H1 (cell line): Measurements from ENCODE around the gene TMEM181. TPM values are rescaled to one million over a fixed set of nuclear protein-coding genes. Genes with fewer than 3 reads are reported as not detected.
A peak's percentile ranks its signal among the peaks of the same experiment; 100 is the strongest.

Experiments
- CTCF ChIA-PET: fragments of 300-600 bp; sonication (Branson Sonifier 250); formaldehyde crosslinking; loops from one replicate; lab custom pipeline; 2021; ENCODE audit not compliant: partially characterized antibody; lab: Charles Lee
- POLR2A ChIA-PET: fragments of 300-600 bp; sonication (Branson Sonifier 250); formaldehyde crosslinking; loops from one replicate; lab custom pipeline; 2021; ENCODE audit warnings: inconsistent platforms; ENCODE audit not compliant: partially characterized antibody; lab: Charles Lee
- DNase-seq, 2 experiments: peaks; one replicate each; pipeline versions ENCODE4 v3.0.0 to v3.0.0-alpha.2; 2010 to 2022; ENCODE audit warnings: low spot score in 2 of 2, low read depth in 1 of 2, mixed read lengths in 1 of 2
- FAIRE-seq: peaks from 2 replicates; lab custom pipeline; 2011; peaks lifted over from hg19 to GRCh38; lab: Jason Lieb, UNC
- H2AFZ ChIP-seq: 2 replicates; pipeline ENCODE4 v1.8.1; 2012; ENCODE audit warnings: low read length, inconsistent platforms
- H2AK5ac ChIP-seq: 2 replicates; pipeline ENCODE4 v1.6.1; 2013; ENCODE audit warnings: low read depth, low read length
- H2BK120ac ChIP-seq: replicated peaks from 2 replicates; pipeline ENCODE3; 2013; ENCODE audit warnings: low read depth, low read length, inconsistent platforms
- H2BK12ac ChIP-seq: 2 replicates; pipeline ENCODE4 v1.6.1; 2013; ENCODE audit warnings: low read depth, low read length
- H2BK15ac ChIP-seq: 2 replicates; pipeline ENCODE4 v1.6.1; 2013; ENCODE audit warnings: low read length
- H2BK20ac ChIP-seq: 2 replicates; pipeline ENCODE4 v1.6.1; 2013; ENCODE audit warnings: low read length
- H2BK5ac ChIP-seq: 2 replicates; pipeline ENCODE4 v1.6.1; 2013; ENCODE audit warnings: low read depth, low read length
- H3K14ac ChIP-seq: 2 replicates; pipeline ENCODE4 v1.6.1; 2013; ENCODE audit warnings: inconsistent platforms; ENCODE audit not compliant: insufficient read length
- H3K18ac ChIP-seq: 2 replicates; pipeline ENCODE4 v1.6.1; 2013; ENCODE audit warnings: low read length; ENCODE audit errors: extremely low read depth
- H3K23ac ChIP-seq: 2 replicates; pipeline ENCODE4 v1.6.1; 2013; ENCODE audit warnings: inconsistent platforms; ENCODE audit not compliant: insufficient read length
- H3K23me2 ChIP-seq: 2 replicates; pipeline ENCODE4 v1.6.1; 2013; ENCODE audit warnings: low read depth, low read length
- H3K27ac ChIP-seq: 2 replicates; pipeline ENCODE4 v1.6.1; 2011; ENCODE audit warnings: low read depth, low read length, inconsistent platforms
- H3K27me3 ChIP-seq, 4 experiments: replicated peaks in 1 of 4; 1 replicate in 1 of 4; 2 replicates in 3 of 4; pipeline versions ENCODE4 v1.6.1 to v1.8.1; 2011 to 2013; ENCODE audit warnings: low read length in 3 of 4, mild to moderate bottlenecking in 3 of 4, inconsistent platforms in 2 of 4, mixed read lengths in 2 of 4, moderate library complexity in 1 of 4; ENCODE audit not compliant: control insufficient read depth in 3 of 4, insufficient read depth in 3 of 4; ENCODE audit errors: extremely low read depth in 1 of 4
- H3K36me3 ChIP-seq, 4 experiments: 2 replicates each; pipeline versions ENCODE4 v1.6.1 to v1.8.1; 2011 to 2013; ENCODE audit warnings: mild to moderate bottlenecking in 4 of 4, low read length in 3 of 4, moderate library complexity in 2 of 4, control low read depth in 1 of 4, inconsistent platforms in 1 of 4; ENCODE audit not compliant: insufficient read depth in 4 of 4, control insufficient read depth in 2 of 4
- H3K4ac ChIP-seq: replicated peaks from 2 replicates; pipeline ENCODE3; 2013; ENCODE audit warnings: low read length, low read depth, mixed read lengths, inconsistent platforms; ENCODE audit not compliant: insufficient read length
- H3K4me1 ChIP-seq, 4 experiments: replicated peaks in 1 of 4; 1 replicate in 1 of 4; 2 replicates in 3 of 4; pipeline versions ENCODE4 v1.6.1 to v1.8.1; 2011 to 2013; ENCODE audit warnings: low read length in 3 of 4, inconsistent platforms in 2 of 4, mixed read lengths in 1 of 4; ENCODE audit not compliant: insufficient read depth in 4 of 4, control insufficient read depth in 3 of 4
- H3K4me2 ChIP-seq, 2 experiments: 2 replicates each; pipeline versions ENCODE4 v1.6.1 to v1.8.1; 2011 to 2013; ENCODE audit warnings: low read depth in 2 of 2, low read length in 2 of 2, control low read depth in 1 of 2, inconsistent platforms in 1 of 2, mild to moderate bottlenecking in 1 of 2; ENCODE audit not compliant: insufficient read depth in 1 of 2
- H3K4me3 ChIP-seq, 4 experiments: fragments of 200-600, 300-600 bp in 1 of 4; sonication (generic), shearing (Covaris generic), sonication (Bioruptor Twin) in 1 of 4; 2 replicates each; pipeline versions ENCODE4 v1.5.1 to v1.8.1; 2011 to 2016; ENCODE audit warnings: low read length in 4 of 4, low read depth in 3 of 4, control low read depth in 2 of 4, inconsistent platforms in 2 of 4, mild to moderate bottlenecking in 2 of 4, mixed read lengths in 1 of 4, moderate library complexity in 1 of 4; ENCODE audit not compliant: insufficient read depth in 2 of 4; ENCODE audit errors: extremely low read depth in 1 of 4
- H3K56ac ChIP-seq: replicated peaks from 2 replicates; pipeline ENCODE3; 2013; ENCODE audit warnings: low read depth, mild to moderate bottlenecking, mixed read lengths, low read length, inconsistent platforms; ENCODE audit not compliant: insufficient read length
- H3K79me1 ChIP-seq: 2 replicates; pipeline ENCODE4 v1.6.1; 2013; ENCODE audit warnings: low read depth, low read length, control low read depth
- H3K79me2 ChIP-seq, 2 experiments: 2 replicates each; pipeline versions ENCODE4 v1.6.1 to v1.8.1; 2012 to 2013; ENCODE audit warnings: low read length in 2 of 2, mild to moderate bottlenecking in 2 of 2, inconsistent platforms in 1 of 2; ENCODE audit not compliant: insufficient read depth in 2 of 2, control insufficient read depth in 1 of 2
- H3K9ac ChIP-seq, 4 experiments: replicated peaks in 1 of 4; 1 replicate in 1 of 4; 2 replicates in 3 of 4; pipeline versions ENCODE4 v1.6.1 to v1.8.1; 2011 to 2013; ENCODE audit warnings: low read depth in 3 of 4, low read length in 3 of 4, control low read depth in 2 of 4, mild to moderate bottlenecking in 2 of 4, moderate library complexity in 2 of 4, inconsistent platforms in 1 of 4; ENCODE audit errors: extremely low read depth in 1 of 4
- H3K9me3 ChIP-seq, 2 experiments: 2 replicates each; pipeline versions ENCODE4 v1.6.1 to v1.8.1; 2012 to 2013; ENCODE audit warnings: mild to moderate bottlenecking in 2 of 2, moderate library complexity in 2 of 2, control low read depth in 1 of 2, inconsistent platforms in 1 of 2, low read depth in 1 of 2, low read length in 1 of 2, mixed read lengths in 1 of 2; ENCODE audit not compliant: insufficient read depth in 2 of 2
- H4K20me1 ChIP-seq, 2 experiments: replicated peaks in 1 of 2; 2 replicates each; pipeline versions ENCODE3 to v1.8.1; 2011 to 2013; ENCODE audit warnings: inconsistent platforms in 2 of 2, low read length in 2 of 2, mild to moderate bottlenecking in 1 of 2; ENCODE audit not compliant: insufficient read depth in 2 of 2, control insufficient read depth in 1 of 2
- H4K5ac ChIP-seq: 2 replicates; pipeline ENCODE4 v1.6.1; 2013; ENCODE audit warnings: low read length, low read depth, mixed read lengths, inconsistent platforms; ENCODE audit not compliant: insufficient read length
- H4K8ac ChIP-seq: 2 replicates; pipeline ENCODE4 v1.8.0; 2013; ENCODE audit warnings: mild to moderate bottlenecking, moderate library complexity, low read length, inconsistent platforms; ENCODE audit not compliant: insufficient read depth; ENCODE audit errors: extremely low read depth
- H4K91ac ChIP-seq: replicated peaks from 2 replicates; pipeline ENCODE3; 2013; ENCODE audit warnings: low read length, mixed read lengths, inconsistent platforms; ENCODE audit not compliant: insufficient read length
- BACH1 ChIP-seq: IDR thresholded peaks from 2 replicates; pipeline ENCODE4 v1.6.1; 2012; ENCODE audit warnings: low read length, improper control_type of control experiment
- CBX5 ChIP-seq: fragments of 300-800, 300-1000 bp; sonication (generic); IDR thresholded peaks from 2 replicates; pipeline ENCODE4 v1.7.1; 2016; ENCODE audit warnings: antibody characterized with exemption, low read length, low read depth
- CBX8 ChIP-seq: fragments of 300-800, 300-1000 bp; sonication (generic); IDR thresholded peaks from 2 replicates; pipeline ENCODE4 v1.7.1; 2016; ENCODE audit warnings: low read depth, low read length, borderline replicate concordance
- CHD1 ChIP-seq: IDR thresholded peaks from 2 replicates; pipeline ENCODE4 v1.6.1; 2012; ENCODE audit warnings: low read depth, low read length, improper control_type of control experiment
- CREB1 ChIP-seq: IDR thresholded peaks from 2 replicates; pipeline ENCODE4 v1.6.1; 2012; ENCODE audit warnings: inconsistent platforms
- GABPA ChIP-seq: IDR thresholded peaks from 2 replicates; pipeline ENCODE4 v1.6.1; 2011; ENCODE audit warnings: mild to moderate bottlenecking, low read length, moderate library complexity, borderline replicate concordance; ENCODE audit not compliant: insufficient read depth
- HDAC2 ChIP-seq, 2 experiments: fragments of 300-600 bp in 1 of 2; sonication (generic) in 1 of 2; IDR thresholded peaks; 2 replicates each; pipeline ENCODE4 v1.6.1; 2011 to 2012; ENCODE audit warnings: low read depth in 2 of 2, low read length in 2 of 2, mild to moderate bottlenecking in 2 of 2, moderate library complexity in 2 of 2, borderline replicate concordance in 1 of 2, inconsistent platforms in 1 of 2
- KDM5A ChIP-seq: fragments of 200-600 bp; IDR thresholded peaks from 2 replicates; pipeline ENCODE4 v1.7.1; 2012; ENCODE audit warnings: mild to moderate bottlenecking, low read length, inconsistent platforms, mixed read lengths
- RAD21 ChIP-seq, 2 experiments: IDR thresholded peaks in 1 of 2; conservative IDR thresholded peaks in 1 of 2; 2 replicates each; pipeline ENCODE4 v1.6.1; 2011; ENCODE audit warnings: low read depth in 2 of 2, low read length in 2 of 2, improper control_type of control experiment in 1 of 2, inconsistent platforms in 1 of 2, mild to moderate bottlenecking in 1 of 2, moderate library complexity in 1 of 2
- SAP30 ChIP-seq: fragments of 300-600 bp; sonication (generic); IDR thresholded peaks from 2 replicates; pipeline ENCODE4 v1.7.1; 2012; ENCODE audit warnings: low read length, moderate library complexity, mild to moderate bottlenecking, inconsistent platforms; ENCODE audit not compliant: insufficient read depth, insufficient replicate concordance
- SP2 ChIP-seq: IDR thresholded peaks from 2 replicates; pipeline ENCODE4 v1.6.1; 2012; ENCODE audit warnings: mild to moderate bottlenecking, low read length, inconsistent platforms
- ZNF274 ChIP-seq: IDR thresholded peaks from 2 replicates; pipeline ENCODE4 v1.7.0; 2012; ENCODE audit warnings: low read length, borderline replicate concordance; ENCODE audit errors: extremely low read depth
- WGBS, 2 experiments: shearing (Covaris generic) in 1 of 2; methylation state at CpG; one replicate each; pipeline versions ENCODE4 v1.1.6 to v1.1.7; 2013 to 2015; ENCODE audit warnings: low lambda C conversion rate in 2 of 2, mixed read lengths in 2 of 2, inconsistent platforms in 1 of 2, low coverage in 1 of 2, missing lambda C conversion rate in 1 of 2; ENCODE audit not compliant: insufficient replicate concordance in 2 of 2, insufficient coverage in 1 of 2, insufficient read length in 1 of 2; ENCODE audit errors: extremely low coverage in 1 of 2, missing lambda C conversion rate in 1 of 2; 5-methylcytosine and 5-hydroxymethylcytosine counted together
- polyA plus RNA-seq, 7 experiments: library from polyadenylated mRNA; depleted of rRNA in 3 of 7; stranded (reverse) in 5 of 7; unstranded in 2 of 7; fragments of >200 nt in 5 of 7; fragments of 200-250 nt in 2 of 7; gene quantifications; 1 replicate in 5 of 7; 2 replicates in 1 of 7; 4 replicates in 1 of 7; pipeline versions ENCODE4 v1.2.1 to v1.2.3, GENCODE V29; 2011 to 2013; ENCODE audit warnings: missing spikeins in 2 of 7, mixed read lengths in 2 of 7
- total RNA-seq: library from RNA; stranded (reverse); fragmentation: NEBNext Ultra II Directional; extraction: Animal tissue kit (Norgen Biotek cat#: 25700); gene quantifications from 2 replicates; pipeline ENCODE4 v1.2.1, GENCODE V29; 2021

The TMEM181 gene
- total and polyA plus RNA-seq, 2 of the 8 experiments (the other 6 are each of a cell fraction or from before 2014, with no cell fraction given): 8.6 to 19.0 TPM

DNA sequence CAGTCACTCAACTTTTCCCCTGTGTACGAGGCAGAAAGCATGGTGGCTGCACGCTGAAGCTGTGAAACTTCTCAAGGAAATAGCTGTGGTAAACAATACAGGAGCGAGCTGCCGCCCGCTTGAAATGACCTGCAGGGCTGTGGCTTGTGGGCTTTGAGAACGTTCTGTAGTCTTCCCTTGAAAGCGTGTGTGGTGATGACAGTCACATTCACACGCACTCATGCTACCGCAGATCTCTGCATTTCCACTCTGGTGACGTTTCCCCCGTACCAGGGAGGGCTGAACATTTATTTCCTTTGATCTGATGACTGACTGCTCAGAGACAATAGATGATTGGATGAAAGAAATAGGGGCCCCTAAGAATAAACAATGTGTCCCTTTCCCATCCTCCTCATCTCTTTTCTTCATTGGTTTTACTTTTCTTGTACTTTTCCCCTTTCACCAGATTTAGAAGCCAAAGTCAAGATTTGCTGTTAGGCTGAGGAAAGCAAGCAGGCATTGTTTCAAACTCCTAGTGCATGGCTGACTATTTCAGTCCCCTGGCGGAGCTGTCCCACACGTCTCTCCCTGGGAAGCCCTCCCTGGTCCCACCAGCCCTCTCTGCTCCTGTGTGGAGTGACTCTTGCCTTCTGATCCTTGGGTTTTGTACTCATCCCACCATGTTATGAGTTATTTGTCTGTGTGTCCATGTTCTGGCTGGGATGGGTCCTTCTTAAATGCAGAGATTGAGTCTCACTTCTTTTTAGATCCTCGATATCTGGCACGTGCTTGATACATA, 93.9 kb downstream of the TMEM181 start:
- Histone ChIP-seq H3K79me2 (no peaks in the 10 kb centered on the region), H4K8ac (no peak overlapping the region; the same call in 1 of the 2 replicates), H3K9ac (no peak overlapping the region), H2BK12ac (no peak overlapping the region), H4K91ac (no peak overlapping the region), H3K4me1 (no peaks in the 10 kb centered on the region), H3K4ac (no peak overlapping the region), H3K4me3 (no peak overlapping the region), H2AK5ac (no peak overlapping the region), H3K14ac (no peak overlapping the region), H3K23me2 (no peaks in the 10 kb centered on the region), H2BK120ac (no peak overlapping the region), H4K5ac (no peak overlapping the region), H2BK15ac (peak overlapping the region; percentile 72; the same call in 1 of the 2 replicates), H3K4me2 (no peak overlapping the region), H2BK20ac (no peak overlapping the region), H3K56ac (no peak overlapping the region), H3K23ac (no peak overlapping the region), H3K9me3 (no peaks in the 10 kb centered on the region), H3K18ac (peak overlapping the region; percentile 20; the same call in 1 of the 2 replicates), H3K27me3 (no peaks in the 10 kb centered on the region), H4K20me1 (no peaks in the 10 kb centered on the region), H3K79me1 (no peaks in the 10 kb centered on the region), H2AFZ (no peak overlapping the region; the same call in 1 of the 2 replicates), H3K36me3 (no peaks in the 10 kb centered on the region), H3K27ac (no peak overlapping the region), H2BK5ac (no peak overlapping the region)
- POLR2A ChIA-PET: interaction anchor here (0.6 to 1.3 kb wide), 2 partner anchors 9 to 38 kb away, joined by 4 to 5 read pairs; partner anchors contain the start of gene DYNLT1
- no peak for DNase-seq
- no peak for FAIRE-seq
- 93% methylated on average over 15 of the region's 15 CpGs; no CpG with 5 or more reads in 1 of the 2 experiments for WGBS, 2 experiments
- CTCF ChIA-PET: interaction anchor here (0.6 to 8.7 kb wide), 6 partner anchors 7 to 1620 kb away, joined by 3 to 73 read pairs (median 3); no protein-coding TSS in a partner anchor
- no peak for TF ChIP-seq CBX8
- no peak for TF ChIP-seq SP2
- no peak for TF ChIP-seq HDAC2 (IDR thresholded peaks at IDR 0.05; ENCODE audit: borderline replicate concordance in 1 of 2, low read depth in 2 of 2, low read length in 2 of 2)
- TF ChIP-seq ZNF274: no peak
- no peak for TF ChIP-seq BACH1
- TF ChIP-seq CREB1: no peak
- no peak for TF ChIP-seq SAP30
- no peak for TF ChIP-seq GABPA
- no peak for TF ChIP-seq KDM5A
- TF ChIP-seq RAD21 (IDR thresholded peaks at IDR 0.05 in 1 of 2, conservative IDR thresholded peaks at IDR 0.05 in 1 of 2; ENCODE audit: low read depth in 2 of 2, low read length in 2 of 2): no peak
- TF ChIP-seq CHD1: no peak
- TF ChIP-seq CBX5: no peak
